HG03558 (cell line): Measurements from ENCODE around the gene PDXDC1.
"Not testable (repeated sequence)": the region's sequence is repeated elsewhere in the genome, so short reads cannot be mapped to it uniquely, and the experiment has no call there.

ENCODE experiments used
- ATAC-seq: cut with Tn5 transposase; IDR thresholded peaks from one replicate; pipeline ENCODE4 v1.9.1; 2021; ENCODE audit warnings: moderate number of reproducible peaks; ENCODE audit not compliant: unreplicated experiment; ENCODE audit errors: extremely low read depth

PDXDC1 gene

DNA sequence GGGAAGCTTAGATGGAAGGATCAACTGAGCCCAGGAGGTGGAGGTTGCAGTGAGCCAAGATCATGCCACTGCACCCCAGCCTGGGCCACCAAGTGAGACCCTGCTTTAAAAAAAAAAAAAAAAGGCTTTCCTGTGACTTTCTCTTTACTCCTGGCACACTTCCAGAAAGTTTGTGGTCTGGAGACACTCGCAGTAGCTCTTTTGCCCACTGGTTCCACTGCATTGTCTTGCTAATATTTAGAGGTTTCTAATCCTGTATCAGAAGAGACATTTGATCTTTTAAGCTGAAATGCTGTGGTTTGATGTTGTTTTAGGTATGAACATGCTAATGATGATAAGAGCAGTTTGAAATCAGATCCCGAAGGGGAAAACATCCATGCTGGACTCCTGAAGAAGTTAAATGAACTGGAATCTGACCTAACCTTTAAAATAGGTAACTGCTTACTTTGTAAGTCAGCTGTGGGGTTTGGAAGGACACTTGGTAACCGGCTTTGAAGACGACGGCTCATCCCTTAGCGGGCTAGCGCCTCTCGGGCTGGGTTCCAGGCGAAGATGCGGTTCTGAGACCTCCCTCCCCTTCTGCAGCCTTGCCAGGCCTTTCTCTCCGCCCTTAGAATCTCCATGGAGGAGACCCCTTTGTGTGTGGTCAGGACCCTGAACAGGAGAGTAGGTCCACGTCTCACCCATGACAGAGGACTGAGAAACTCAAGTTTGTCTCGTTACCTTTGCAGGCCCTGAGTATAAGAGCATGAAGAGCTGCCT, 57.9 kb downstream of the PDXDC1 start:
- no peak for ATAC-seq

DNA sequence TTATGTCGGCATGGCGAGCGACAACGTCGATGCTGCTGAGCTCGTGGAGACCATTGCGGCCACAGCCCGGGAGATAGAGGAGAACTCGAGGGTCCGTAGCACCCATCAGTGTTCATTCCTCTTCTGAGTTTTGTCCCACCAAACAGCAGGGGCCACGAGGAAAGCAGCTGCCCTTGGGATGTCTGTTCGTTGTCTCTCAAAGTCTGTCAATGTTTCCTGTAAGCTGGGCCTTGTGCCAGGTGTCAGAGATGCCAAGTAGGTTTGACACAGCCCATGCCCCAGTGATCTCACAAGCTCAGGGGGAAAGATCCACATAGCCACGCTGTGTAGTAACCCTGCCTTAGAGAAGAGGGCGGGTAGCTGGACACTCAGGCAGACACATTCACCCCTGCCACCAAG, 58.5 kb downstream of the PDXDC1 start:
- no peak for ATAC-seq

- no peak for ATAC-seq
Observed at GRCh38 chr16:15034266-15035162, 59.7 kb downstream of the PDXDC1 start.

DNA sequence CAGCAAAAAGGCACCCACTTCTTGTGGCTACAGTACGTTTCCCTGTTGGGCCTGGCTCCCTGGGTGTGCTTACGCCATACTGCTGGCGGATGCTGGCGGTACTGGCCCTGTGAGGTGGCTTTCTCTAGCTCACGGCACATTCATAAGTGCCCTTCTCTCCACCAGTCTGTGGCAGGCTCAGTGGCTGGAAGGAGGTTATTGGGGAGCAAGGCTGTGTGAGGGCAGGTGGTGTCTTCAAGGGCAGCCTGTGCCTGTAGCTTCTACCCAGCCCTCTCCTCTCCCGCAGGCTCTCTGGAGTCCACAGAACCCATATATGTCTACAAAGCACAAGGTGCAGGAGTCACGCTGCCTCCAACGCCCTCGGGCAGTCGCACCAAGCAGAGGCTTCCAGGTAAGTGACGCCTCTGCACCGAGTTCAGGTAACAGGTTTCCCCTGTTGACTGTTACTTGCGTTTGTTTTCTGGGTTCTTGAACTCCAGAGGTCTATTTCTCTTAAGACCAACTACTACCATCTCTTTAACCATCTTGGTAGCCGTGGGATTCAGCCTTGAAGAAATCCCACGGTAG, 60.4 kb downstream of the PDXDC1 start:
- ATAC-seq: no peak

- ATAC-seq: no peak
Observed at GRCh38 chr16:15037003-15037402, 62.2 kb downstream of the PDXDC1 start.

- ATAC-seq: no peak
Observed at GRCh38 chr16:15037745-15038144, 62.9 kb downstream of the PDXDC1 start.

GRCh38 chr16:15038689-15039088, 63.9 kb downstream of the PDXDC1 start:
- no peak for ATAC-seq

GRCh38 chr16:15041271-15042004, 66.6 kb downstream of the PDXDC1 start:
- no peak for ATAC-seq

DNA sequence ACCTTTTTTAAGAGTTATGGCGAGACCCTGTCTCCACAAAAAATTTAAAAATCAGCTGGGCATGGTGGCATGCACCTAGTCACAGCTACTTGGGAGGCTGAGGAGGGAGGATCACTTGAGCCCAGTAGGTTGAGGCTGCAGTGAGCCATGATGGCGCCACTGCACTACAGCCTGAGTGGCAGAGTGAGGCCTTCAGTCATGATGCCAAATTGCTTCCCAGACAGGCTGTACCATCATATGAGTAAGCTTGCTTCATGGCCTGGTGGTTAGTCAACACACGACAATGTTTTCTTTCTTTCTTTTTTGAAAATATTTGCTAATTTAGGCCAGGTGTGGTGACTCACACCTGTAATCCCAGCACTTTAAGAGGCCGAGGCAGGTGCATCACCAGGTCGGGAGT, 68.5 kb downstream of the PDXDC1 start:
- no peak for ATAC-seq

DNA sequence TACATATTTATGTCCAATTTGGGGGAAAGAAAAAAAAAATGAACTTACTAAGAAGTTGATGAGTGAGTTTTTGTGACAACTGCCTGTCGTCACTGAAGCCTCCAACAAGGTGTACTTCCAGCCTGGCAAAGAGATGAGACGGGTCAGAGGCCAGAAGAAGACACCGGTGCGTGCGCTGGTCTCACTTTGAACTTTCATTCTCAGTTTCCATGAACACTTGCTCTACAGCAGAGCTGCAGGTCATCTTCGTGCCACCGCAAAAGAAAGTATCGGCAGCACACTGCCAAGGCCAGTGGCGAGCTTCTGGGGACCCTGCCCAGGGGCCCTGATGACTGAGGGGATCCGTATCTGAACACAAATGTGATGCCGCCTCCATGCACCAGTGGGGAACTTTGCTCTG, 69.5 kb downstream of the PDXDC1 start:
- ATAC-seq: no peak

DNA sequence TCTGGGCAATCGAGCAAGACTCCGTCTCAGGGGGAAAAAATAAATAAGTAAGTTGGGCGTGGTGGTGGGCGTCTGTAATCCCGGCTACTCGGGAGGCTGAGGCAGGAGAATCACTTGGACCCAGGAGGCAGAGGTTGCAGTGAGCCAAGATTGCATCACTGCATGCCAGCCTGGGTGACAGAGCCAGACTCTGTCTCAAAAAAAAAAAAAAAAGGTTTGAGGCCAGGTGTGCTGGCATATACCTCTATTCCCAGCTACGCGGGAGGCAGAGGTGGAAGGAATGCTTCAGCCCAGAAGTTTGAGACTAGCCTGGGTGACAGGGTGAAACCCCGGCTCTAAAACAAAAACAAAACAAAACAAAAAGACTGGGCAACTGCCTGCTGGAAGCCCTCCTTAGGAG, 70.4 kb downstream of the PDXDC1 start:
- not testable (repeated sequence) for ATAC-seq

DNA sequence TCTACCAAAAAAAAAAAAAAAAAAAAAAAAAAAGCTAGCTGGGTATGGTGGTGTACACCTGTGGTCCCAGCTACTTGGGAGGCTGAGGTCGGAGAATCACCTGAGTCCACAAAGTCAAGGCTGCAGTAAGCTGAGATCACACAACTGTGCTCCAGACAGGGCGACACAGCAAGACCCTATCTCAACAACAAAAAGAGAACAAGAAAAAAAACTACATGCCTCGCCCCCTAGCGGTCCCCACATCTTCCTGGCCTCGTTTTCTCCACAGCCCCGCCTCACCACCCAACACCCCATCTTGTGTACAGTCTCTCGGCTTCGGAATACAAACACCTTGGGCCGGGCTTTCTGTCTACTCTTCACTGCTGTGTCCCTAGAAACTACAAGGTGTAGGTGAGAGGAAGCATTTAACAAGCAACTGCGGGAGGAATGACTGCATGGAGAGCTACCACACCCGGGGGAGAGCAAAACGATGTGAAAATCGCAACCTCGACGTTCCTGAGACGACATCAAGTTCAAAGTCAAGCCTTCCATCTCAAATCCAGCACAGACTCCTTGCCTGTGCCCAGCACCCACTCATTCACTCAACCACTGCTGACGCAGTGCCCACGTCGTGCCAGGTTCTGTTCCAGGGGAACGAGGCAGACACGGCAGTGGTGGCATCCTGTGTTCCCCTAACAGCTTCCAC, 72.0 kb downstream of the PDXDC1 start:
- no peak for ATAC-seq

- no peak for ATAC-seq
Observed at GRCh38 chr16:15049581-15050180, 74.9 kb downstream of the PDXDC1 start.

DNA sequence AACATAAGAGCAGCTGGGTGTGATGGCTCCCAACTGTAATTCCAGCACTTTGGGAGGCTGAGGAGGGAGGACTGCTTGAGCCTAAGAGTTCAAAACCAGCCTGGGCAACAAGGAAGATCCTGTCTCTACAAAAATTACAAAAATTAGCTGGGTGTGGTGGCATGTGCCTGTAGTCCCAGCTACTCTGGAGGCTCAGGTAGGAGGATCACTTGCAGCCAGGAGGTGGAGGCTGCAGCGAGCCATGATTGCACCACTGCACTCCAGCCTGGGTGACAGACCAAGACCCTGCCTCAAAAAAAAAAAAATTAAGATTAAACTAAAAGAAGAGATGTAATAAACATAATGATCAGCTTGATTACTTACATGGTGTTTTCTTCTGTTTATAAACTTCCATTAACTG, 75.6 kb downstream of the PDXDC1 start:
- ATAC-seq: not testable (repeated sequence)

- ATAC-seq: no peak
Observed at GRCh38 chr16:15051387-15051951, 76.6 kb downstream of the PDXDC1 start.

DNA sequence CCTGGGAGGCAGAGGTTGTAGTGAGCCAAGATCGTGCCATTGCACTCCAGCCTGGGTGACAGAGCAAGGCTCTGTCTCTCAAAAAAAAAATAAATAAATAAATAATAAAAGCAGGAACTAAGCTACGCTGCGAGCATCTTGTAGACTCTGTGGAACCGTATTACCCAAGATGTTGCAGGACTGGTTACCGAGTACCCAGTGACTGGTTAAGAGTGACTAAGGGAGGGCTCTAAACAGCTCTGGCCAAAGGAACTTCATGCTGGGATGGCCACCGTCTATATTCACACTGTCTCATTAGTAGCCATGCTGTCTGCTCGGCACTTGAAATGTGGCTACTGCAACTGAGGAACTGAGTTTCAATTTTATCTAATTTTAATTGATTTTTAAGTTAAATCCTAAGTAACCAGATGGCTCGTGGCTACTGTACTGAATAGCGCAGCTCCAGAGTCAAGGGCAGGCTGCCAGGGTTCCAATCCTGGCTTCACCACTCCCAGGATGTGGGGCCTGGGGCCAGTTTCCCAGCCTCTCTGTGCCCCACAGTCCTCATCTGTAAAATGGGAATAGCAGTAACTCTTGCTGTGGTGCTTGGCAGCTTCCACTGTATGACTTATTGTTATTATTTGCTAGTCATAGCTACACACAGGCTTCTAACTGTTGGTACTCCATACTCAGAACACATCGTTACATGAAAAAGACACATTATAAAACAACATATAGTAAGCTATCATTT, 78.1 kb downstream of the PDXDC1 start:
- ATAC-seq: no peak

DNA sequence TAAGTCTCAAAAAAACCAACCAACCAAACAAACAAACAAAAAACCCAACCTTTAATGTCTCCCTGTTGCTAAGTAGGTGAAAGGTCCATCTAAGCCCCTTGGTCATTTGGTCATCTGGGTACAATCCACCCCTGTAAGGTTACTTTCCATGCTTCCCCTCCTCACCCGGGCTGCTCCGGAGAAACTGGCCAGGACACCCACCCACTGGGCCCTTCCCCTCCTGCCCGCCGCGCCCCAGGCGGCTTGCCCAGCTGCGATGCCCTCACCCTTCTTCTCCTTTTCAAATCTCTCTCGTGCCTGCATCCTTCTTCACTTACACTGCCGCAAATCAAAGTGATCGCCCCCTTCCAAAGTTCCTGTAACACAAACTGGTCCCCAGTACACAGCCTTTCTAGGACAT, 79.1 kb downstream of the PDXDC1 start:
- ATAC-seq: no peak

GRCh38 chr16:15054357-15055140, 79.7 kb downstream of the PDXDC1 start:
- no peak for ATAC-seq
